Stimulated activated CD4-positive, alpha-beta T cell treated with anti-CD3 and anti-CD28 coated beads, Interleukin-12 subunit alpha, Interleukin-12 subunit beta, amount 100 ng/mL, for 4 hours (primary cell): Measurements from ENCODE around the gene GRK3.

ENCODE experiments used
- DNase-seq: peaks from one replicate; pipeline ENCODE4 v3.0.0-alpha.2; 2020

The GRK3 gene

GRCh38 chr22:25764270-25765015, 200.0 kb downstream of the GRK3 start:
- DNase-seq: no peak

DNA sequence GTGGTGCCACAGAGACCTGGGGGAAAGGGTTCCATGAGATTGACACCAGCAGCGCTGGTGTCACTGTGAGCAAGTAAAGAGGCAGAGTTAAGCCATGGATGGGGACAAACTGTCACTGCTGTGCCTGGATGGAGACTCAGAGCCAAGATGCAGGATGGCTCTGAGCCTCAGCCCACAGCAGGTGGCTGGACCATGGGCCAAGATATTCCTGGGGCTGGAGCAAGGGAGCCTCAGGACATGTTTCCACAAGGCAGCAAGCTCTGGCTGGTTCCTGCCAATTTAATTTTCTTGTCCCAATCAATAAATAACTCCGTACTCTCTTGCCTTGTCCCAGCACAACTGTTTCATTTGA, 200.5 kb downstream of the GRK3 start:
- DNase-seq: no peak

DNA sequence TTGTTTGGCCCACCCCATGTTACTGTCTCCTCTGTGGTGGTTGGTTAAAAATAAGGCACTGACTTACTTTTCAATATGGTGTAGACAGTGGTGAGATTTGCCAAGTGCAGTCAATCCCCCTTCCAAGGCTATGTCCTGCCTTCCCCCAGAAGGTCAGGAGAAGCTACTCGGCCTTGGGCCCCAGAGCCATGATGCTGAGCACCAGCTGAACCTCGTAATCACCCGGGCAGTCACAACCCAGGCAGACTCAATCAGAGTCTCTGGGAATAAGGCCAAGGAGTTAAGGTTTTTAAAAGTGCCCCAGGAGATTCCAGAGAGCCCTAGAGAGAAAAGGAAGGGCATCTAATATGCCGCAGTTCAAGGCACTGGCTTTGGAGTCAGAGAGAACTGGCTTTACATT, 201.3 kb downstream of the GRK3 start:
- no peak for DNase-seq

DNA sequence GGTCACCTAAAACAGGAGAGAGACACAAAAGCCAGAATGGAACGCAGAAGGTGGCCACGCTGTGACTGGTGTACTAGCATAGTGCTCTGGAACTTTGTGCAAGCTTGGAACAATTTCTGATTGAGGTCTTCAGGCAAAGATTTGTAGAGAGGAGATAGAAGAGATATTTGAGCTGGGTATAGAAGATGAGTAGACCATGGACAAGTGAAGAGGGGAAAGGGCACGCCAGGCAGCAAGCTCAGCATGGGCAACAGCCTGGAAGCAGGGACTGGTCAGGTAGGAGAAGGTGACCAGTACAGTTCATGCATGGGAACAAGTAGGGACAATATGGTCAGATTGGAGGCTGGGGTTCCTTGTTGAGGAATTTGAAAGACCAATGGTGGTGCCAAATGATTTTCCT, 201.9 kb downstream of the GRK3 start:
- no peak for DNase-seq

GRCh38 chr22:25770333-25770732, 205.9 kb downstream of the GRK3 start:
- DNase-seq: no peak

GRCh38 chr22:25772288-25772687, 207.8 kb downstream of the GRK3 start:
- no peak for DNase-seq

DNA sequence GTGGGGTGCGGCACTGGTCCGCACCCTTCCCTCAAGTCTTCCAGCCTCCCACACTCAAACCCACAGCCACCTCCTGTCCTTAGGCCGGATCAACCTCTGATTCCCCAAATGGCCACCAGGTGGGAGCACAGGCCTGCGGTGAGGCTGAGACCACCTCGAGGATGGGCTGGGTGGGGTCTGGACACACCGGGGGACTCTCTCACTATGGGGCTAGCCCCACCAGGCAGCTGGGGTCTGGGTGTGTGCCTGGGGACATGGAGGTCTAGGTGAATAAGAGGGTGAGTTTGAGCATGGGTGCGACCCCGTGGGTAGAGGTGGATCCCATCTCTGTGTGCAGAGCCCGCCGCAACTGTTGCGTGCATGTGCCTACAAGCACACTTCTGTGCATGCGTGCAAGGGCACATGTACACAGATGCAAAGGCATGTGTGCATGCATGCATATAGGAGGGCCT, 210.1 kb downstream of the GRK3 start:
- no peak for DNase-seq

- no peak for DNase-seq
Observed at GRCh38 chr22:25775531-25775930, 211.1 kb downstream of the GRK3 start.

GRCh38 chr22:25777411-25777810, 212.9 kb downstream of the GRK3 start:
- no peak for DNase-seq

- DNase-seq: no peak
Observed at GRCh38 chr22:25777870-25778269, 213.4 kb downstream of the GRK3 start.
